ENCODE measurements around the gene ZKSCAN4.

DNA sequence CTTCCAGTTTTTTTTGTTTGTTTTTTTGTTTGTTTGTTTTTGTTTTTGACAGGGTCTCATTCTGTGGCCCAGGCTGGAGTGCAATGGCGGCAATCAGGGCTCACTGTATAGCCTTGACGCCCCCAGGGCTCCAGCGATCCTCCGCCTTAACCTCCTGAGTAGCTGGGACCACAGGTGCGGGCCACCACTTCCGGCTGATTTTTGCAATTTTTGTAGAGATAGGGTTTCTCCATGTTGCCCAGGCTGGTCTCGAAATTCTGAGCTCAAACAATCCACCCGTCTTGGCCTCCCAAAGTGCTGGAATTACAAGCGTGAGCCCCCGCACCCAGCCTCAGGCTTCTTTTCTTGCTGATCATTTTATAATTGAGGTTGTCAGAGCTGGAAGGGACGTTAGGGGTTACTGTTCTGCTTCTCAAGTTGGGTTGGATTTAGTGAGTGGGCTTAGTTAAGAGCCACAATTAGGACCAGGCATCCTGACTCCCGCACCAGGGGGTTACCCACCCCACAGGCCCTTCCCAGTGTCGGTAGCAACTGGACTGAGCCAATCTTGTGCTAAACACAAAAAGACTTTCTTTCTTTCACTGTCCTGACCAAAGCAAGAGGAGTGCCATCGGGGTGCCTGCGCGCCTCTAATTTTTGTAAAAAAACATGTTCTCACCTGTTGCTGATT is 40.1 kb downstream of the ZKSCAN4 start:
- no peak for TF ChIP-seq CTCF (IDR thresholded peaks at IDR 0.05; ENCODE audit: low read depth, low read length, poor library complexity, severe bottlenecking)
- no peak for TF ChIP-seq EZH2phosphoT487 (IDR thresholded peaks at IDR 0.05; ENCODE audit: borderline replicate concordance, low read length)
